HG03045 (cell line): ENCODE measurements around the gene SERPINA5.

Experiments
- ATAC-seq: cut with Tn5 transposase; IDR thresholded peaks from one replicate; pipeline ENCODE4 v1.9.1; 2021; ENCODE audit warnings: mild to moderate bottlenecking, moderate library complexity; ENCODE audit not compliant: unreplicated experiment

Gene SERPINA5

GRCh38 chr14:94548999-94549985, 31.9 kb upstream of the SERPINA5 start:
- ATAC-seq, result no peak

DNA sequence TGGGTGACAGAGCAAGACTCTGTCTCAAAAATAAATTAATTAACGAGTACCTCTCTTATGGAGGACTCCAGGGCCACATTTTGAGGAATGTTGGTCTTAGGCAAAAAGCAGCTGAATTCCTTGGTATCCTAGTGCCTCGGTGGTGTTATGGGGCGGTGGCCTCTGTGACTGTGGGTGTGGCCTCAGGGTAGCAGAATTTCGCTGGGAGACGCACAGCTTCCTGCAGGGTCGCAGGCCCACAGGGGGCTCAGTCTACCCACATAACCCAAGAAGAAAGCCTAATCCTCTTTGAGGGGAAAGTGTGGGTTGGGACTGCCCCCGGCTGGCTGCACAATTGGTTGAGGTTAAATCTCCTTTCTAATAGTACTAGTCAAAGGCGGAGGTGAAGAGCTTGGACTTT, 31.2 kb upstream of the SERPINA5 start:
- ATAC-seq, result no peak

DNA sequence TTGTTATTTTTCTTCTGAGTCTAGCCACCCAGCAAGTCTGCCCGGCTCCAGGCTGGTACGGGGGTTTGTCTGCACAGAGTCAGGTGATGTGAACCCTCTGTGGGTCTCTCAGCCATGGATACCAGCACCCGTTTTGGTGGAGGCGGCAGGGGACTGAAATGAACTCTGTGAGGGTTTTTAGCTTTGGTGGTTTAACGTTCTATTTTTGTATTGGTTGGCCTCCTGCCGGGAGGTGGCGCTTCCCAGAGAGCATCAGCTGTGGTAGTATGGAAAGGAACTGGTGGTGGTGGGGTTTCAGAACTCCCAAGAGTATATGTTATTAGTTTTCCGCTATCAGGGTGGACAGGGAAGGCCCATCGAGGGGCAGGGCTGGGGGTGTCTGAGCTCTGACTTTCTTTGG, 25.2 kb upstream of the SERPINA5 start:
- ATAC-seq, result no peak

GRCh38 chr14:94557327-94557726, 23.9 kb upstream of the SERPINA5 start:
- no peak for ATAC-seq

DNA sequence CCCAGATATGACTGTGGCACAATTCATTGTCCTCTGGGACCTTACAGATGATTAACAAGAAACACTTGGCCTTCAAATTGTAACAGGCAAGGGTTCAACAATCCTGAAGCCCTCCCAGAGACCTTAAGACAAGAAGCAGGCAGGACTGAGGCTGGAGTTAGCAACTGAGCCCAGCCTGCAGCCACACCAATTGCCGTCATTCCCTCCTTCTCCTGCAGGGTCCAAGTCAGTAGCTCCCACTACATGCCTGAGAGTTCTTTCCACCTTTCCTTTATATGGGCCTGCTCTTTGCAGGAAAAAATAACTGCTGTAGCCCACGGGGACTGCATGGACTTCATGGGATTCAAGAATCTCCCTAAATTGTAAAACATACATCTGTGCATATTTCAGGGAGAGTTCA, 22.4 kb upstream of the SERPINA5 start:
- ATAC-seq, result no peak

GRCh38 chr14:94559638-94560290, 21.5 kb upstream of the SERPINA5 start:
- ATAC-seq, result no peak

- no peak for ATAC-seq
Measured at GRCh38 chr14:94560291-94560665, 20.9 kb upstream of the SERPINA5 start.

GRCh38 chr14:94560751-94561655, 20.2 kb upstream of the SERPINA5 start, which contains the start of gene SERPINA4:
Gene SERPINA4, plus strand, starts transcription at chr14:94561442. Its CDS starts 2,041 bp downstream, at chr14:94563483.
- ATAC-seq, result no peak

DNA sequence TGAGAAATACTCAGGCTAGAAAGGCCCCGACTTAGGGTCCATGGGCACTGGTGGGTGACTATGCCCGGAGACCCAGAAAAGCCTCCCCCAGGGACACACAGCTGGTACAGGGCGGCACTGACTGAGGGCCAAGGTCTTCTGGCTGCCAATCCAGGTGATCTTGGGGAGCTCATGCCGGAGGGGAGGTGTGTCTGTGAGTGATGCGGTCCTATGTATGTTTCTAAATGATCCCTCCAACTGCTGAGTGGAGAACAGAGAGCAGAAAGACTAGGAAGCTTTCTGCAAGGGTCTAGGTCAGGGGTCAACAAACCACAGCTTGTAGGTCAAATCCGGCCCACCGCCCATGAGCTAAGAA, 19.6 kb upstream of the SERPINA5 start:
- ATAC-seq, result no peak

- ATAC-seq, result no peak
Measured at GRCh38 chr14:94562022-94562421, 19.2 kb upstream of the SERPINA5 start.

DNA sequence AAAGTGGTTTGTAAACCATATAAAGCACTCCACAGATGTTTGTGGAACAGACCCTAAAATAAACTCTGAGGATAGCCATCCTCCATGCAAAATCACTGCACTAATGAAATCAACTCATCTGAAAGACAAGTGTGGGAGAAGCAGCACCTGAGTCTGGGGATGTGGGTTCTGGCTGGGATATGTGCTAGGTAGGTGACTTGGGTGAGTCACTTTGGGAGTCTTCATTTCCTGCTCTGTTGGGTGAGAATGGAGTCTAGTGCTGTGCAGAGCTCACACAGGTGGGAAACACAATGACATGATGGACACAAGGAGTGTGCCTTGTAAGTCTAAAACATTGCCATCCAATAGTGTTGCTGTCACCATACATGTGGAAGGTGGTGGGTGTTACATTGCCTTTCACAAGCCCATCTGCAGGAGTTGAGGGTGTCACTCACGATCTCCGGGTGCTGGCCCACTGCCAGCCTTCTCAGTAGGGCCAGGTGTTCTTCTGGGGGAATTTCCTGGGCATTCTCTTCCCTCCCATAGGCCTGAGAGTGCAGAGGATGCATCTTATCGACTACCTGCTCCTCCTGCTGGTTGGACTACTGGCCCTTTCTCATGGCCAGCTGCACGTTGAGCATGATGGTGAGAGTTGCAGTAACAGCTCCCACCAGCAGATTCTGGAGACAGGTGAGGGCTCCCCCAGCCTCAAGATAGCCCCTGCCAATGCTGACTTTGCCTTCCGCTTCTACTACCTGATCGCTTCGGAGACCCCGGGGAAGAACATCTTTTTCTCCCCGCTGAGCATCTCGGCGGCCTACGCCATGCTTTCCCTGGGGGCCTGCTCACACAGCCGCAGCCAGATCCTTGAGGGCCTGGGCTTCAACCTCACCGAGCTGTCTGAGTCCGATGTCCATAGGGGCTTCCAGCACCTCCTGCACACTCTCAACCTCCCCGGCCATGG, 18.0 kb upstream of the SERPINA5 start:
- ATAC-seq, result no peak

DNA sequence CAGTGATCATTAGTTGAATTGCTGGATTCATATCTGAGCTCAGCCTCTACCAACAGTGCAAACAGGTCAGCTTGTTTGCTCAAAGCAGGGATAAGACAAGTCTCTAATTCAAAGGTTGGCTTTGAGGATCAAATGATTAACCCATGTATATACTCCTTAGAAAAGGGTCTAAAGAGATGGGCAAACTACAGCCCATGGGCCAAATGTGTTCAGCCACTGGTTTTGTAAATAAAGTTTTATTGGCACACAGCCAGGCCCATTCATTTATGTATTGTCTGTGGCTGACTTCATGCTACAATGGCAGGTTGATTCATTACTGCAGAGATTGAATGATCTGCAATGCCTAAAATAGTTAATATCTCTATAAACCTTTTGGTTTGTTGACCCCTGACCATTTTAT, 16.8 kb upstream of the SERPINA5 start:
- no peak for ATAC-seq

GRCh38 chr14:94568186-94568585, 13.0 kb upstream of the SERPINA5 start:
- ATAC-seq, result no peak

DNA sequence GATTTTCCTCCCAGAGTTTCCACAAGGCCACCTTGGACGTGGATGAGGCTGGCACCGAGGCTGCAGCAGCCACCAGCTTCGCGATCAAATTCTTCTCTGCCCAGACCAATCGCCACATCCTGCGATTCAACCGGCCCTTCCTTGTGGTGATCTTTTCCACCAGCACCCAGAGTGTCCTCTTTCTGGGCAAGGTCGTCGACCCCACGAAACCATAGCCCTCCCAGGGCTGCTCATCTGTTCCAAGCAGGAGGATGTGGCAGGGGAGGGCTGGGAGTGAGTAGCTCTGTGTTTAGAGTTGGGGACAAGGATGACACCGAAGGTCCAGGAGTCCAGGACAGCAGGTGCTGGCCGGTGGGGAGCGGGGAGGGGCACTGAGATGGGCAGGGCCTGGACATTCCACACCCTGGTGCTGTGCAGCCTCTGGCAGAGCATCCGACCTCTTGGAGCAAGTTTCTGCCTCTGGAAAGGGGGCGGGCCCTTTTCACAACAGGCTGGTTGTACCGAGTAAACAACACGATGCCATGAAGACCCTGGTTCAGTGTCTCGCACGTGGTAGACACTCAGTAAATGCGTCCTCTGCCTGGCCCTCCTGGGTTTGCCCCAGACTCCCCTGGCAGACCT, 11.7 kb upstream of the SERPINA5 start:
- ATAC-seq, result no peak

DNA sequence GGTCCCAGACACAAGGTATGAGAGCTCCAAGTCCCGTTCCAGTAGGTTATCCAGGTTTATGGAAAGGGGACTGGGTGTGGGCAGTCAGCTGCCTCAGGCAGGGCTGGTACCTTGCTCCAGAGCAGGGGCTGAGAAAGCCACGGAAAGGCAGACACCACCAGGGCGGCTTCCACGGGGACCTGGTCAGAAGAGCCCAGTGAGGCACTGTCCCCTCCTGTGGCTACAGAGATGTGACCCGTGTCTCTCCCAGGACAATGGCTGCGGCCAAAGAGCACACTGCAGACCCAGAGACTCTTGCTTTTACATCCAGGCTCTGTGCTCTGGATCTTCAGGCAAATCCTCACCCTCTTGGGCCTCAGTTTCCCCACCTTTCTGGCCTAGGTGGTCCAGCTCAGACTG, 11.2 kb upstream of the SERPINA5 start:
- no peak for ATAC-seq

DNA sequence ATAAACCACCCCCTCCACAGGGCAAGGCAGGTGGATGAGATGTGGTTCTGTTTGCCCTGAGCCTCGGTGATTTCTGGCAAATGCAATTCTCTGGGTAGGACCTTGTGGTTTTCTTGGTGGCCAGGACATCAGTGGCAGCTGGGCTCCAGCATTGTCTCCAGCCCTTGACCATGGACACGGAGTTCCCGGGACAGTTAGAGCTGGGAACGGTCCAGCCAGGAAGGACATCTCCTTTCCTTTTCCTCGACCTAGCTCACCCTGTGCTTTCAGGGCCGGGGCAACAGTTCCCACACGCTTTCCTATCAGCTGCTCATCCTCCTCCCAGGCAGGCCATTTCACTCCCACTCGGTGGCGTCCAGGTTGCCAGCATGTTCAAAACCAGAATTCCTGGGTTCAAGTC, 10.8 kb upstream of the SERPINA5 start:
- ATAC-seq, result no peak

- ATAC-seq, result no peak
Measured at GRCh38 chr14:94571395-94571794, 9.8 kb upstream of the SERPINA5 start.

DNA sequence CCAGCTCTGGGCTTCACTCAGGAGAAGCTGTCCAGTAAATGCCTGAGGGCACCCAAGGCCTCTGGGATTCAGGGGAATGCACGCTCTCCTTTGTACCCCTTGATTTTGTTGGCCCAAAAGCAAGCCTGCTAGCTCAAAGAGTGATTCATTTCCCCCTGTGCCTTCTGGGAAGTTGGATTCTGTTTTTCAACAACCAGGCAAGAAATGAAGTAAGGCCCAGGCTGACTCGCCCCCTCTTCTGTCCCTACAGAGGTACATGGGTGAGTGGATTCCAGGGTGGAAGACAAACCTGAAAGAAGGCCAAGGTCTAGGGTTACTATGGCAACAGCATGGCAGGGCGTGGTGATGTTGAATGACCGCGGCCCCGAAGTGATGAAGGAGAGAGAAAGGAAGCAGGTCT, 9.3 kb upstream of the SERPINA5 start:
- ATAC-seq, result no peak

- no peak for ATAC-seq
Measured at GRCh38 chr14:94572637-94573303, 8.5 kb upstream of the SERPINA5 start.
